PC-3 (cell line): ENCODE measurements around the gene RCSD1. TPM values are rescaled to one million over a fixed set of nuclear protein-coding genes. Genes with fewer than 3 reads are reported as not detected.

Experiments
- ATAC-seq: fragments of 200-7000 bp; cut with Tn5 transposase; 2 replicates; pipeline ENCODE4 v1.9.1; 2020; ENCODE audit warnings: mild to moderate bottlenecking, moderate library complexity
- BruUV-seq: library from RNA; stranded (reverse); fragments of 400-500 nt; replicated peaks from 2 replicates; lab custom pipeline; 2021; lab: Mats Ljungman, UMichigan
- CTCF ChIA-PET: fragments of 300-600 bp; sonication (Branson Sonifier 250); formaldehyde crosslinking; loops from one replicate; lab custom pipeline; 2022; ENCODE audit warnings: antibody characterized with exemption; lab: Charles Lee
- POLR2A ChIA-PET: fragments of 300-600 bp; sonication (Branson Sonifier 250); formaldehyde crosslinking; loops from one replicate; lab custom pipeline; 2022; ENCODE audit warnings: antibody characterized with exemption; ENCODE audit not compliant: unreplicated experiment; lab: Charles Lee
- DNase-seq: peaks from one replicate; pipeline ENCODE4 v3.0.0-alpha.2; 2015
- H2AFZ ChIP-seq: fragments of 300-600 bp; sonication (generic); 2 replicates; pipeline ENCODE4 v1.6.0; 2016; ENCODE audit warnings: antibody characterized with exemption, low read length
- H3F3A ChIP-seq: fragments of 300-600 bp; sonication (generic); one replicate; pipeline ENCODE4 v1.6.0; 2017; ENCODE audit warnings: antibody characterized with exemption, low read length, control low read depth, mild to moderate bottlenecking; ENCODE audit not compliant: unreplicated experiment
- H3K27ac ChIP-seq: fragments of 300-600 bp; sonication (generic); 2 replicates; pipeline ENCODE4 v1.5.1; 2016; ENCODE audit warnings: mild to moderate bottlenecking, low read length
- H3K27me3 ChIP-seq: fragments of 300-600 bp; sonication (generic); 2 replicates; pipeline ENCODE4 v1.6.1; 2016; ENCODE audit warnings: low read length, mixed read lengths
- H3K36me3 ChIP-seq: fragments of 300-600 bp; sonication (generic); 2 replicates; pipeline ENCODE4 v1.6.1; 2016; ENCODE audit warnings: low read depth, mixed run types, low read length, mixed read lengths
- H3K4me1 ChIP-seq: fragments of 300-600 bp; sonication (generic); 2 replicates; pipeline ENCODE4 v1.5.1; 2016; ENCODE audit warnings: low read length; ENCODE audit not compliant: insufficient read depth
- H3K4me2 ChIP-seq: fragments of 300-600 bp; sonication (generic); 2 replicates; pipeline ENCODE4 v1.6.0; 2016; ENCODE audit warnings: low read length
- H3K4me3 ChIP-seq: fragments of 300-600 bp; sonication (generic); 2 replicates; pipeline ENCODE4 v1.5.1; 2016; ENCODE audit warnings: mild to moderate bottlenecking, low read length, mixed read lengths
- H3K79me2 ChIP-seq: fragments of 300-600 bp; sonication (generic); 2 replicates; pipeline ENCODE4 v1.6.1; 2017; ENCODE audit warnings: low read length, mixed read lengths
- H3K9ac ChIP-seq: fragments of 300-600 bp; sonication (generic); 2 replicates; pipeline ENCODE4 v1.6.0; 2016; ENCODE audit warnings: mild to moderate bottlenecking, low read length
- H3K9me2 ChIP-seq: fragments of 300-600 bp; sonication (generic); replicated peaks from 2 replicates; pipeline ENCODE4 v1.6.1; 2016; ENCODE audit warnings: mixed run types, low read length, mixed read lengths
- H3K9me3 ChIP-seq: fragments of 300-600 bp; sonication (generic); 2 replicates; pipeline ENCODE4 v1.6.1; 2016; ENCODE audit warnings: low read length, mixed read lengths
- H4K20me1 ChIP-seq: fragments of 300-600 bp; sonication (generic); 2 replicates; pipeline ENCODE4 v1.6.1; 2016; ENCODE audit warnings: low read length, mixed read lengths
- EZH2 ChIP-seq: fragments of 300-600 bp; sonication (generic); IDR thresholded peaks from one replicate; pipeline ENCODE4 v1.6.1; 2017; ENCODE audit warnings: antibody characterized with exemption, mild to moderate bottlenecking, low read length; ENCODE audit not compliant: unreplicated experiment
- EZH2phosphoT487 ChIP-seq: fragments of 300-600 bp; sonication (generic); IDR thresholded peaks from 2 replicates; pipeline ENCODE4 v1.6.1; 2018; ENCODE audit warnings: mild to moderate bottlenecking, antibody characterized with exemption, low read length, borderline replicate concordance
- intact Hi-C: fragments of 100-400 bp; cut with micrococcal nuclease; formaldehyde crosslinking; loops from 2 replicates; pipeline ENCODE4 v1.9.0; 2023
- total RNA-seq: library from RNA; depleted of rRNA; stranded (reverse); fragments of >200 nt; gene quantifications from 2 replicates; pipeline ENCODE4 v1.2.3, GENCODE V29; 2014
- TF ChIP-seq, protein P1 (sequence below): fragments of 300-600 bp; sonication (generic); conservative IDR thresholded peaks from 2 replicates; pipeline ENCODE4 v1.5.1; 2017; ENCODE audit warnings: antibody characterized with exemption, low read depth, mild to moderate bottlenecking, low read length

The RCSD1 gene
- total RNA-seq, 1 experiment from 2014 or later: not detected

GRCh38 chr1:167683226-167683625 is 53.2 kb downstream of the RCSD1 start:
- intact Hi-C loops: no loop called here
- DNase-seq (peak; percentile 14), ATAC-seq (no peak)
- peaks cover 6% of the 10 kb centered on the region; the same call in 1 of the 2 replicates for H3K4me1 ChIP-seq
- TF ChIP-seq EZH2phosphoT487: no peak
- TF ChIP-seq EZH2: no peak
- TF ChIP-seq, protein P1, sequence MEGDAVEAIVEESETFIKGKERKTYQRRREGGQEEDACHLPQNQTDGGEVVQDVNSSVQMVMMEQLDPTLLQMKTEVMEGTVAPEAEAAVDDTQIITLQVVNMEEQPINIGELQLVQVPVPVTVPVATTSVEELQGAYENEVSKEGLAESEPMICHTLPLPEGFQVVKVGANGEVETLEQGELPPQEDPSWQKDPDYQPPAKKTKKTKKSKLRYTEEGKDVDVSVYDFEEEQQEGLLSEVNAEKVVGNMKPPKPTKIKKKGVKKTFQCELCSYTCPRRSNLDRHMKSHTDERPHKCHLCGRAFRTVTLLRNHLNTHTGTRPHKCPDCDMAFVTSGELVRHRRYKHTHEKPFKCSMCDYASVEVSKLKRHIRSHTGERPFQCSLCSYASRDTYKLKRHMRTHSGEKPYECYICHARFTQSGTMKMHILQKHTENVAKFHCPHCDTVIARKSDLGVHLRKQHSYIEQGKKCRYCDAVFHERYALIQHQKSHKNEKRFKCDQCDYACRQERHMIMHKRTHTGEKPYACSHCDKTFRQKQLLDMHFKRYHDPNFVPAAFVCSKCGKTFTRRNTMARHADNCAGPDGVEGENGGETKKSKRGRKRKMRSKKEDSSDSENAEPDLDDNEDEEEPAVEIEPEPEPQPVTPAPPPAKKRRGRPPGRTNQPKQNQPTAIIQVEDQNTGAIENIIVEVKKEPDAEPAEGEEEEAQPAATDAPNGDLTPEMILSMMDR: no peak
- H3K79me2 ChIP-seq: no peaks in the 10 kb centered on the region
- no peak overlapping the region for H3K4me3 ChIP-seq
- H3K36me3 ChIP-seq: no peaks in the 10 kb centered on the region
- no peak overlapping the region for H3K9ac ChIP-seq
- 0 out of 2 replicates have a peak, but pooled peaks cover 8% of the 10 kb centered on the region for H3K27me3 ChIP-seq
- peak overlapping the region; percentile 55 for H3K4me2 ChIP-seq
- CTCF ChIA-PET: no interaction called here
- H3K9me2 ChIP-seq: no peaks in the 10 kb centered on the region
- no peaks in the 10 kb centered on the region for H4K20me1 ChIP-seq
- no peaks in the 10 kb centered on the region for H3K9me3 ChIP-seq
- POLR2A ChIA-PET: no interaction called here
- H2AFZ ChIP-seq: no peak overlapping the region
- no TSS peak for BruUV-seq
- no peaks in the 10 kb centered on the region for H3F3A ChIP-seq
- H3K27ac ChIP-seq: no peak overlapping the region

DNA sequence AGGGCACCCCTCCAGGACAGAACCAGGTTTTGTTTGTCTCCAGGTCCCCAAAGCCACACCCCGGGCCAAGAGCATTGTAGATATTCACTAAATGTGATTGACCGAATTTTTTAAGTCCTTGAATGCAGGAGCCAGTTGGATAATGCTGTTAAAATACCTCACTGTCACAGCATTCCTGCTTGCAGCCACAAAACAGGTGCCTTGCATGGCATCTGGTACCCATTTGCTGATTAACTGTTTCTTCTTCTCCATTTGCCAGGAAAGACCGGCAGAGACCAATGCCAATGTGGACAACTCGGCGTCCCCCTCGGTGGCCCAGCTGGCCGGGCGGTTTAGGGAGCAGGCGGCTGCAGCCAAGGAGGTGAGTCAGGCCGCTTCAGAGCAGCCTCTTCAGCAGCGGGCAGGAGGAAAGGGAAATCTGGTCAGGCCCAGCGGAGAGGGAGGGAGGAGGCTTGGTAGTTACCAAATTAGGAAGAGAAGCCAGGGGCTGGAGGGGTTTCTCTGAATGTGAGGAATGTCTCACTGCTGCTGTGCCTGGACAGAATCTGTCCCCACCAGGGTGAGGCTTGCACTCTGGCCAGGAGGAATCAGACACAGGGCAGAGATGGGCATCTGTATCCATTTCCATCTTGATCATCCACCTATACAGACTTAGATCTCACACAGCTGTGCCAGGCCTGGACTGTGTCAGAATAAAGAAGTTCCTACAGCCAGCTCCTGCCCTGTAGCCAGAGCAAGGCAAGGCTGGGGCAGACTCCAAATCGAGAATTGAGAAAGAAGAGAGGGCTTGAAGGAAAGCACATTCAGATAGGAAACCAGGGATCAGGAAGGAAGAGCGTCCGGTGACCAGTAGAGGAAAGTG is 53.8 kb downstream of the RCSD1 start:
- no peak overlapping the region for H3K27ac ChIP-seq
- ChIA-PET POLR2A (no interaction called here), CTCF (no interaction called here)
- peaks cover 6% of the 10 kb centered on the region; the same call in 1 of the 2 replicates for H3K4me1 ChIP-seq
- TF ChIP-seq, protein P1: no peak
- TF ChIP-seq EZH2 (no peak), EZH2phosphoT487 (no peak)
- H3K9me2 ChIP-seq: no peaks in the 10 kb centered on the region
- no peaks in the 10 kb centered on the region for H3K9me3 ChIP-seq
- H4K20me1 ChIP-seq: no peaks in the 10 kb centered on the region
- ATAC-seq (peak; percentile 86), DNase-seq (peak; percentile 55)
- H2AFZ ChIP-seq: peak overlapping the region; percentile 29; the same call in 1 of the 2 replicates
- 0 out of 2 replicates have a peak overlapping the region, but pooled peaks have one; percentile 18 for H3K4me3 ChIP-seq
- BruUV-seq: no TSS peak
- no peaks in the 10 kb centered on the region for H3K79me2 ChIP-seq
- no peaks in the 10 kb centered on the region for H3K36me3 ChIP-seq
- H3K27me3 ChIP-seq: 0 out of 2 replicates have a peak, but pooled peaks cover 8% of the 10 kb centered on the region
- H3K9ac ChIP-seq: no peak overlapping the region
- H3F3A ChIP-seq: no peaks in the 10 kb centered on the region
- intact Hi-C loops: no loop called here
- peak overlapping the region; percentile 55 for H3K4me2 ChIP-seq

DNA sequence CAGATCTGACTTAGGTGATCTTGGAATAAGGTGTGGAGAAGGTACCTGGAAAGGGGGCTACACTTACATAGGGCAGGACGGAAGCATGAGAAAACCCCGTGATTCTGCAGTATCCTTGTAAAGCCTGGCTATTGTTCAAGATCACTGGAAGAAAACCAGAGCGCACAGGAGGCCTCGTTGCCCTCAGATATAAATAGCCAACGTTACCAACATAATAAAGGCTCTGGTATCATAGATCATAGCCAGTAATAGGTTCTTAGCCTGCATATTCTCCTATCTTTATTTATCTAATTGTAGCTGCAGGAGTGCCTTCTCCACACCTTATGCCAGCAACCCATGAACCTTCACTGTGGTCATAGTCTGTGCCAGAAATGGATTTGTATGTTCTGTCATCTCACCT is 55.8 kb downstream of the RCSD1 start:
- H3K9ac ChIP-seq: no peak overlapping the region
- no peak overlapping the region for H2AFZ ChIP-seq
- no peak overlapping the region for H3K4me2 ChIP-seq
- no peak overlapping the region for H3K27ac ChIP-seq
- 0 out of 2 replicates have a peak, but pooled peaks cover 8% of the 10 kb centered on the region for H3K27me3 ChIP-seq
- no peaks in the 10 kb centered on the region for H3F3A ChIP-seq
- no peaks in the 10 kb centered on the region for H3K9me3 ChIP-seq
- DNase-seq: no peak
- H3K79me2 ChIP-seq: no peaks in the 10 kb centered on the region
- H3K4me1 ChIP-seq: peaks cover 13% of the 10 kb centered on the region; the same call in 1 of the 2 replicates
- H4K20me1 ChIP-seq: no peaks in the 10 kb centered on the region
- no TSS peak for BruUV-seq
- H3K4me3 ChIP-seq: no peak overlapping the region
- no peaks in the 10 kb centered on the region for H3K36me3 ChIP-seq
- ChIA-PET CTCF (no interaction called here), POLR2A (no interaction called here)
- no peaks in the 10 kb centered on the region for H3K9me2 ChIP-seq
- intact Hi-C loops: no loop called here
- TF ChIP-seq EZH2phosphoT487: no peak
- no peak for TF ChIP-seq EZH2
- TF ChIP-seq, protein P1: no peak
- ATAC-seq: no peak
